SH-SY5Y (cell line): Measurements from ENCODE around the gene ZNF69.

Experiments used
- GATA2 ChIP-seq: IDR thresholded peaks from 2 replicates; pipeline ENCODE4 v1.6.1; 2011; ENCODE audit warnings: mild to moderate bottlenecking, low read depth, low read length
- GATA3 ChIP-seq: IDR thresholded peaks from 2 replicates; pipeline ENCODE4 v1.6.1; 2011; ENCODE audit warnings: low read depth, mild to moderate bottlenecking, low read length, moderate library complexity

- no peak for TF ChIP-seq GATA2
- no peak for TF ChIP-seq GATA3
These were observed 43.5 kb downstream of the ZNF69 start for GRCh38 chr19:11931051-11931450.
